ENCODE data around the gene KLK10.
"Not testable (repeated sequence)": the region's sequence is repeated elsewhere in the genome, so short reads cannot be mapped to it uniquely, and the experiment has no call there.

KLK10 gene

DNA sequence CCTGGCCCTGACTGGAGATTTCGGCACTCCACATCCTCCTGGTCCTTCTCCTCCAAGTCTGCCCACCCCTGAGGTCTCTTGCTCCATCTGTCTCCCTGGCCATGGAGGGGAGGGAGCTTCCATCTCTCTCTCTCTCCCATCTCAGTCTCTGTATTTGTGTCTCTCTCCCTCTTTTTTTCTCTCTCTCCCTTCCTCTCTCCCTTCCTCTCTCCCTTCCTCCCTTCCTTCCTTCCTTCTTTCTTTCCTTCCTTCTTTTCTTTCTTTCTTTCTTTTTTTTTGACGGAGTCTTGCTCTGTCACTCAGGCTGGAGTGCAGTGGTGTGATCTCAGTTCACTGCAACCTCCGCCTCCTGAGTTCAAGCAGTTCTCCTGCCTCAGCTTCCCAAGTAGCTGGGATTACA is 49.7 kb downstream of the KLK10 start:
- DNase-seq (ENCODE audit: extremely low read depth in 1 of 2, low read depth in 1 of 2) = not testable (repeated sequence)

DNA sequence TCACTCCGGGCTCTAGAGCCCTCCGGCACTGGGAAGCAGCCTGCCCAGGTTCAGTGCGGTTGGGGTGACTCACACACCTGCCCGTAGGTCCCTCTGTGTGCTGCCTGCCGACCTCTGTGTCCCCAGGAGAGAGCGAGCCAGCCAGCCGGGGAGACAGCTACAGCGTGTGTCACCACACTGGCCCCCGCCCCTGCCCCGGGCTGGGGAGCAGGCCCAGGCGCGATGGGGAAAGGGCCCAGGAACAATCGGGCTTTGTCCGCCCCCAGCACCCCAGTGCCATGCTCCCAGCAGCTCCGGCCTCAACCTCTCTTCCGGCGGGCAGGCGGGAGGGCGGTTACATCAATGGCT is 50.1 kb downstream of the KLK10 start, which contains the start of gene KLK6:
TSS of gene KLK6 (minus strand) at position 179 of the 348 bp plus-strand sequence. CDS start 1,487 bp downstream, outside the sequence.
- DNase-seq (ENCODE audit: extremely low read depth in 1 of 2, low read depth in 1 of 2) = no peak

DNA sequence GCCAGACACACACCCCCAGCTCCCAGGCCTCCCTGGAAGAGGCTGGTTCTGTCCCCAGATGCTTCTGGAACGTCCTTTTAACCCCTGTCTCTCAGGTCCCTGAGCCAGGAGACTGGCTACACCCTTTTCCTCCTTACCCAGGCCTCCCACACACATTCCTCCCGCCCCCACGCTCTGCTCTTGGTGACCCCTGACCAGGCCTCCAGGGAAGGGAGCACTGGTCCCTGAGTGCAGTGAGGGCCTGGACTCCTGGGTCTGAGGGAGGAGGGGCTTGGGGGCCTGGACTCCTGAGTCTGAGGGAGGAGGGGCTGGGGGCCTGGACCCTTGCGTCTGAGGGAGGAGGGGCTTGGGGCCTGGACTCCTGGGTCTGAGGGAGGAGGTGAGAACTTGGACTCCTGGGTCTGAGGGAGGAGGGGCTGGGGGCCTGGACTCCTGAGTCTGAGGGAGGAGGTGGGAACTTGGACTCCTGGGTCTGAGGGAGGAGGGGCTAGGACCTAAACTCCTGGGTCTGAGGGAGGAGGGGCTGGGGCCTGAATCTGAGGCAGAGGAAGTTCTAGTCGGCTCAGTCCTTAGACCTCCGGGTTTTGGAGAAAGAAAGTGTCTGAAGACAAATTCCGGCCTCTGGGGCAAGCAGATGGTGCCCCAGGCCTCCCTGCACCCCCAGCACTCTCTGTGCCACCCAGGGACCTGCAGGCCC is 50.6 kb downstream of the KLK10 start:
- no peak for DNase-seq (ENCODE audit: extremely low read depth in 1 of 2, low read depth in 1 of 2)

DNA sequence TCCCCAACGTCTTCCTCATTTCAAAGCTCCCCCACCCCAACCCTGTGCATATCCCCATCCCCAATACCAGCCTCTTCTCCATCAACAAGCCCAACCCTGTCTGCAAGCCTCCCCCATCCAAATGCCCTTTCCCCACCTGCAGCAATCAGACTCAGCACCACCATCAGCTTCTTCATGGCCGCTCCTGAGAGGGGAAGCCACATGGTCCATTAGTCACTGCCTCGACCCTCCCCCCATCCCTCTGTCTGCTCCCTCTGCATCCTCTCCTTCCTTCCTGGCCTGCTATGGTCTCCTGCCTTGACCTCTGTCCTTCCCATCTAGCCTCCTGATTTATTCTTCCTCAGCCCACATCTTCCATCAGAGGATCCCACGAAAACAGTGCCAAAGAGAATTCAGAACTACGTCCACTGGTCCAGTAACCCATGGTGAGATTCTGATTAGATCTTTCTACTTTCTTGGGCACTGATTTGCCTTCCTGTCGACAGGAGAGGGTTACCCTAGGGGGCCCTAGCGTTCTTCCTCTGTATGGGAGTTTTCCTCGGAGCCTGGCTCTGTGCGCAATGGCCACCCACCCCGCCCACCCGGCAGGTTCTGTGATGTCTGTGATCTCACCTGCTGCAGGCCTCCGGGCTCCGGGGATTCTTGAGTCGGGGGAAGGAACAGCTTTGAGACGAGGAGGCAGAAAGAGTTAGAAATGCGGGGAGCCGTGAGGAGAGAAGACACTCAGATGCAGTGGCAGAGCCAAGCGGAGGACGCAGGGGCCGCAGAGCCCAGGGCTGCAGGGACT is 51.4 kb downstream of the KLK10 start:
- no peak for DNase-seq (ENCODE audit: extremely low read depth in 1 of 2, low read depth in 1 of 2)

DNA sequence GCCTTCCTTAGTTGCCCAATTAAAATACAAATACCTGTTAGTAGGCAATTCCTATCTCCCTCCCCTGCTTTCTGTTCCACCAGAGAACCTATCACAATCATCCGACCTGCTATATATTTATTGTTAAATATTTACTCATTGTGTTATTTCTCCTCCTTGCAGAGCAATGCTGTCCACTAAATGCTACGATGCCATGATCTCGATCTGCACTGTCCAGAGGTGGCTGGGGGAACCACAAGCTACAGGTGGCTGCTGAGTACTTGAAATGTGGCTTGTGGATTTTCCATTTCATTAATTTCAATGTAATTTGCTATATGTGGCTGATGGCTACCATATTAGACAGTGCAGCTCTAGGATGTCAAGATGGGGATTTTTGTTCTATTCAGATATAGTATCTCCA is 55.2 kb downstream of the KLK10 start:
- no peak for DNase-seq (ENCODE audit: extremely low read depth in 1 of 2, low read depth in 1 of 2)

DNA sequence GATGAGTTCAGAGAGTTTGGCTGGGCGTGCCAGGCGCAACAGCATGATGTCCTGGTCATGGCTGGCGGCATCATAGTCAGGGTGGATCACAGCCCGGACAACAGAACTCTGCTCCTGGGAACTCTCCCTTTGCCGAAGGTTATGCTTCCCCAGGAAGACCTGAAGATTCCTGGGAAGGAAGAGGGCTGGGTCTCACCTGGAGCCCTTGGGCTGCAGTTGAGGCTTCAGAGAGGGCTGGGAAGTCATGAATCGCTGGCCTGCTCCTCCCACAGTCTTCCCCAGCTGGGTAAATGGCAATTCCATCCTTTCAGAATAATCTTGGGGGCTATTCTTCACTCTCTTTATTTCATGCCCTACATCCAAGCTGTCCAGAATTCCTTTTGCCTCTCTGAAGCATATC is 56.1 kb downstream of the KLK10 start:
- no peak for DNase-seq (ENCODE audit: extremely low read depth in 1 of 2, low read depth in 1 of 2)
